ENCODE measurements around the gene KCNN3.

The KCNN3 gene

DNA sequence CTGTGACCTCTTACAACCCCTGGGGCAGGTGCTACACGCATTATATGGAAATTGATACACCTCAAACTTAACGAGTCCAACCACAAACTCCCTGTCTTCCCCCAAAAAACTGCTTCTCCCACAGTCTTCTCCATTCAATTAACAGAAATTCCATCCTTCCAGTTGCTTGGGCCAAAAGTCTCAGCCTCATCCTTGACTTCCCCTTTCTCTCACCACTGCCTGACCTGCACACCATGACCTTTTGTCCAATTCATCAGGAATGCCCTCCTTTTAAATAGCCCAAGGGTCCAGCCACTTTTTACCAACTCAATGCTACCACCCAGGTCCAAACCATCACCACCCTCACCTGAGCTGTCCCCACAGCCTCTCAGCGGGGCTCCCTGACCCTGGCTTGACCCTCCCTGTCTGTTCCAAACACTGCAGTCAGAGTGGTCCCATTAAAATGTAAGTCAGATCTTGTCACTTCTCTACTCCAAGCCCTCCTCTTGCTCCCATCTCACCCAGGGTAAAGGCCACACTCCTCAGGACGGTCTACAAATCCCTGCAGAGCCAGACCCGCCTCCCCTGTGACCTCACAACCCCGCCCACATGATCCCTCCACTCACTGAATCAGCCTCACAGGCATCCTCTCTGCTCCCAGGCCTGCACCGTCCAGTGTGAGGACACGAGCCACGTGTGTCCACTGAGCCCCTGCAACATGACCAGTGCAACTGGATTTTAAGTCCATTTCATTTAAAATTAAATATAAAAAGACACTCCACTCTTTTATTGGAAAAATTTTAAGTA is 18.5 kb downstream of the KCNN3 start:
- Histone ChIP-seq H3K9ac (ENCODE audit: low read depth in 1 of 2, low read length in 2 of 2) (no peak overlapping the region), H3K9me3 (ENCODE audit: control insufficient read depth in 2 of 2, low read length in 2 of 2) (no peaks in the 10 kb centered on the region), H3K4me3 (ENCODE audit: low read length in 2 of 2) (no peak overlapping the region), H3K27me3 (ENCODE audit: control insufficient read depth in 2 of 2, insufficient read depth in 2 of 2, low read length in 2 of 2) (no peaks in the 10 kb centered on the region), H3K27ac (ENCODE audit: low read depth in 2 of 2, low read length in 2 of 2) (no peak overlapping the region), H3K36me3 (ENCODE audit: control insufficient read depth in 2 of 2, insufficient read depth in 2 of 2, low read length in 2 of 2) (no peaks in the 10 kb centered on the region), H3K4me1 (ENCODE audit: control insufficient read depth in 2 of 2, insufficient read depth in 2 of 2, low read length in 2 of 2) (no peaks in the 10 kb centered on the region)

DNA sequence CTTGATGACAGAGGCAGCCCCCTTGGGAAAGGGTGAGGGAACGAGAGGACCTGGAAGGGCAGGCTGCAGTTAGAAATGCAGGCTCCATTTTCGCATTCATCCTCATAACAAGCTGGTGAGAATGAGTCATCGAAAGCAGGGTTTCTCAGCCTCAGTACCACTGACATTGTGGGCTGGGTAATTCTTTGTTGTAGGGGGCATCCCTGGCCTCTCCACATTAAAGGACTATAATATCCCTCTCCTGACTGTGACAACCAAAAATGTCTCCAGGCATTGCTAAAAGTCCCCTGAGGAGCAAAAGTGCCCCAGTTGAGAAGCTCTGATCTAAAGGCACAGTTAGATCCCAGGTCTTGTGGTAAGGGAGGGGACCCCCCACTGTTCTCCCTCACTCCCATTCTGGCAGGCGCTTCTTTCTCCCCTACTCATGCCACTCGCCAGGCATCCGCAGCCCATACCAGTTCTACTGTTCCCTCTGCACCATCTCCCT is 20.4 kb downstream of the KCNN3 start:
- H3K9ac ChIP-seq (ENCODE audit: low read depth in 1 of 2, low read length in 2 of 2): no peak overlapping the region
- H3K9me3 ChIP-seq (ENCODE audit: control insufficient read depth in 2 of 2, low read length in 2 of 2): no peaks in the 10 kb centered on the region
- H3K36me3 ChIP-seq (ENCODE audit: control insufficient read depth in 2 of 2, insufficient read depth in 2 of 2, low read length in 2 of 2): no peaks in the 10 kb centered on the region
- no peak overlapping the region for H3K4me3 ChIP-seq (ENCODE audit: low read length in 2 of 2)
- H3K4me1 ChIP-seq (ENCODE audit: control insufficient read depth in 2 of 2, insufficient read depth in 2 of 2, low read length in 2 of 2): no peaks in the 10 kb centered on the region
- no peak overlapping the region for H3K27ac ChIP-seq (ENCODE audit: low read depth in 2 of 2, low read length in 2 of 2)
- H3K27me3 ChIP-seq (ENCODE audit: control insufficient read depth in 2 of 2, insufficient read depth in 2 of 2, low read length in 2 of 2): no peaks in the 10 kb centered on the region

DNA sequence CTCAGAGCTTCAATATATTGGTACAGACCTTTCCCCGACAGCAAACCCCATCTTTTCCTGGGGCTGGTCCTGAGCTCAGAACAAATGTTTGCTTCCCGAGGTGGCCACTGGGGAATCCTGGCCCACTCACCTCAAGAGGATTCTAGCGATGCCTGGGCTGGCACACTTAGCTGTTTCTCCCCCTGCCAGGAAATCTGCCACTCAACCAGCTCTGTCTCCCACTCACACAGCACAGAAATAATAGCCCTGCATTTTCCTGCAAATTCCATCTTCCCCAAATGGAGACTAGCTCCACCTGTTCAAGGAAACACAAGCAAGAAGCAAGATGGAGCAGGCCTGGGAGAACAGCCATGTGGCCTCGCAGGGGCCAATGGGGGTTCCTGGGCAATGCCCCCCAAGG is 21.1 kb downstream of the KCNN3 start:
- no peaks in the 10 kb centered on the region for H3K27me3 ChIP-seq (ENCODE audit: control insufficient read depth in 2 of 2, insufficient read depth in 2 of 2, low read length in 2 of 2)
- H3K4me1 ChIP-seq (ENCODE audit: control insufficient read depth in 2 of 2, insufficient read depth in 2 of 2, low read length in 2 of 2): no peaks in the 10 kb centered on the region
- no peaks in the 10 kb centered on the region for H3K36me3 ChIP-seq (ENCODE audit: control insufficient read depth in 2 of 2, insufficient read depth in 2 of 2, low read length in 2 of 2)
- no peaks in the 10 kb centered on the region for H3K9me3 ChIP-seq (ENCODE audit: control insufficient read depth in 2 of 2, low read length in 2 of 2)
- no peak overlapping the region for H3K27ac ChIP-seq (ENCODE audit: low read depth in 2 of 2, low read length in 2 of 2)
- H3K9ac ChIP-seq (ENCODE audit: low read depth in 1 of 2, low read length in 2 of 2): no peak overlapping the region
- H3K4me3 ChIP-seq (ENCODE audit: low read length in 2 of 2): no peak overlapping the region

DNA sequence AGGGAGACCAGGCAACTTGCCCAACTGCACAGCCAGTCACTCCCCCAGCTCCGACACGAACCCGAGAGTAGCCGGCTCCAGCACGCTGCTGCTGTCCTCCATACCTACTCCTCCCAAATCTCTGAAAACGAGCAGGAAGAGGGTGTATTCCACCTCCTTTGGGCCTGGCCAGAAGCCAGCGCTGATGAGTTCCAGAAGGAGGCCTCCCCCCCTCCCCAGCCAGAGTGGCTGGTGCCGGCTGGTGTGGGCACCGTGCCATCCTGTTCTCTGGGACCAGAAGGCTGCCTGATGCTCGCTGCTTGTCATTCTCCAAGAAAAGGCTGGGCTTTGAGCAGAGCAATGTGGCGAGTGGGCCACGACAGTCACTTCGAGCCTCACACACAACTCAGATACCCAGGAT is 22.2 kb downstream of the KCNN3 start:
- H3K36me3 ChIP-seq (ENCODE audit: control insufficient read depth in 2 of 2, insufficient read depth in 2 of 2, low read length in 2 of 2): no peaks in the 10 kb centered on the region
- H3K4me3 ChIP-seq (ENCODE audit: low read length in 2 of 2): no peak overlapping the region
- no peak overlapping the region for H3K9ac ChIP-seq (ENCODE audit: low read depth in 1 of 2, low read length in 2 of 2)
- no peaks in the 10 kb centered on the region for H3K9me3 ChIP-seq (ENCODE audit: control insufficient read depth in 2 of 2, low read length in 2 of 2)
- no peaks in the 10 kb centered on the region for H3K4me1 ChIP-seq (ENCODE audit: control insufficient read depth in 2 of 2, insufficient read depth in 2 of 2, low read length in 2 of 2)
- peaks cover 0 to under 1% of the 10 kb centered on the region in 2 donors for H3K27me3 ChIP-seq (ENCODE audit: control insufficient read depth in 2 of 2, insufficient read depth in 2 of 2, low read length in 2 of 2)
- H3K27ac ChIP-seq (ENCODE audit: low read depth in 2 of 2, low read length in 2 of 2): no peak overlapping the region

DNA sequence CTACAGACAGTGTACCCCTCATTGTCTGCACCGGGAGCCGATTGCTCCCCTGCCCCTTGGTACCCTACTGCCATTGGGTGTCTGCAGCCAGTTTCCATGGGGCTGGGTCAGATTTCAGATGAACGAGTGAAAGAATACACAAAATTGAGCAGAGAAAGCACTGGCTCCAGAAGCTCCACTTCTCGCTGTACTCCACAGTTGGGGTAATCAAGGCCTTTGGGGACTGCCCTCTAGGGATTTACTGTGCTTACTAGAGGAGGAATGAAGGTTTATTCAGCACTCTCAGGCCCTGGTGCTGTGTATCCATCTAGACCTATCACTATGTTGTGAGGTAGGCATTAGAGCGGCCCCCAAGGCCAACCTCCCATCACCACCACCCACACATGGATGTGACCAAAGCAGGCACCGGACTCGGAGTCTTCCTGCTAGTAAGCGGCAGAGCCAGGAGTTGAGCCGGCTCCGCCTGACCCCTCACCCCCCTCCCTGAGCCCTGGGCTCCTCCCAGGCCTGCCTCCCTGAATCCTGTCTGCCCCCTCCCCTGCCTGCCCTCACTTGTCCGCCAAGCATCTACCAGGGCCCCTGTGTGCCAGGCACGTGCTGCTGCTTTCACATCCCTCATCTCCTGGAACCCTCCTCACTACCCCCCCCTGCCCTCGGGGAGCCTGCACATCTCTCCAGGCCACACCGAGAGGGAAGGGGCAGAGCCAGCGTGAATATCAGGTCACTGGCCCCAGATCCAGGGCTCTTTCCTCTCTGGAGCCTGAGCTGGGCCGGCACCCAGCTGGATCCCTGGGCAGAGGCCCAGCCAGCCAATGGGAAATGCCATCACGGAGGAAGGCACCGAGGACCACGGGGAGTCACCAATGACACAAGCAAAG is 23.3 kb downstream of the KCNN3 start:
- Histone ChIP-seq H3K4me1 (ENCODE audit: control insufficient read depth in 2 of 2, insufficient read depth in 2 of 2, low read length in 2 of 2) (no peaks in the 10 kb centered on the region), H3K36me3 (ENCODE audit: control insufficient read depth in 2 of 2, insufficient read depth in 2 of 2, low read length in 2 of 2) (no peaks in the 10 kb centered on the region), H3K27ac (ENCODE audit: low read depth in 2 of 2, low read length in 2 of 2) (no peak overlapping the region), H3K4me3 (ENCODE audit: low read length in 2 of 2) (no peak overlapping the region), H3K27me3 (ENCODE audit: control insufficient read depth in 2 of 2, insufficient read depth in 2 of 2, low read length in 2 of 2) (peaks cover 0 to 3% of the 10 kb centered on the region in 2 donors), H3K9me3 (ENCODE audit: control insufficient read depth in 2 of 2, low read length in 2 of 2) (no peaks in the 10 kb centered on the region), H3K9ac (ENCODE audit: low read depth in 1 of 2, low read length in 2 of 2) (no peak overlapping the region)

DNA sequence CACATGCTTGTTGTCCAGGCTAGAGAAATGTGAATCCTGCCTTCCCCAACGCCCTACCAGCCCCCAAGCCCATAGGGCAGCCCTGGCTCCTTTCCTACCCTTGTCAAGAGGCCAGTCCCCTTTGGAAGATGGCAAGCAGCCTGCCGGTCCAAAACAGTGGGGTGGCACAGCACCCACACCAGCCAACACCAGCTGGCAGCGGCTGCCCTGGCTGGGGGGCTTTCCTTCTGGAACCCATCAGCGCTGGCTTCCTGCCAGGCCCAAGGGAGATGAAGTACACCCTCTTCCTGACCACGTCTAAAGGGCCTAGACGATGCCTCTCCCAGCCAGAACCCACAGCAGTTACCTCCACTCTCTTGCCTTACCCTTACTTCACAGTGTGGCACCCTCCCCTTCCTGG is 24.2 kb downstream of the KCNN3 start:
- H3K4me3 ChIP-seq (ENCODE audit: low read length in 2 of 2): no peak overlapping the region
- no peaks in the 10 kb centered on the region for H3K36me3 ChIP-seq (ENCODE audit: control insufficient read depth in 2 of 2, insufficient read depth in 2 of 2, low read length in 2 of 2)
- H3K9ac ChIP-seq (ENCODE audit: low read depth in 1 of 2, low read length in 2 of 2): no peak overlapping the region
- peaks cover 0 to 3% of the 10 kb centered on the region in 2 donors for H3K27me3 ChIP-seq (ENCODE audit: control insufficient read depth in 2 of 2, insufficient read depth in 2 of 2, low read length in 2 of 2)
- H3K9me3 ChIP-seq (ENCODE audit: control insufficient read depth in 2 of 2, low read length in 2 of 2): no peaks in the 10 kb centered on the region
- no peaks in the 10 kb centered on the region for H3K4me1 ChIP-seq (ENCODE audit: control insufficient read depth in 2 of 2, insufficient read depth in 2 of 2, low read length in 2 of 2)
- H3K27ac ChIP-seq (ENCODE audit: low read depth in 2 of 2, low read length in 2 of 2): no peak overlapping the region

DNA sequence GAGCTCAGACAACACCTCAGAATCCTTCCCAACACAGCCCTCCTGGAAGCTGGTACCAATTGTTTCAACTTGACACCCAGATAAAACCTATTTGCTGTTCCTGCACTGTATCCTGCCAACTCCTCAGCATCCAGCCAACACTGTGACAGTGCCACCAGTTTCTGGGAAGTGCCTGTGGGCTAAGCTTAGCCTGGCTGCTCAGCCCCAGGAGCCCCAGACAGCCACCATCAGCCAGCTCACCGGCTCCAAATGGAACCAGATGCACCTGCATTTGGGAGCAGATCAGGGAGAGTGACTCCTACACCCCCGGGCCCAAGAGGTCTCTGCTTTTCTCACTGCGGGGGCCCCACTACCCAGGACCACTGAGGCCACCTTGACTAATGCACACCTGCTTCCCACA is 24.9 kb downstream of the KCNN3 start:
- Histone ChIP-seq H3K27me3 (ENCODE audit: control insufficient read depth in 2 of 2, insufficient read depth in 2 of 2, low read length in 2 of 2) (peaks cover 0 to 3% of the 10 kb centered on the region in 2 donors), H3K36me3 (ENCODE audit: control insufficient read depth in 2 of 2, insufficient read depth in 2 of 2, low read length in 2 of 2) (no peaks in the 10 kb centered on the region), H3K27ac (ENCODE audit: low read depth in 2 of 2, low read length in 2 of 2) (no peak overlapping the region), H3K4me3 (ENCODE audit: low read length in 2 of 2) (no peak overlapping the region), H3K4me1 (ENCODE audit: control insufficient read depth in 2 of 2, insufficient read depth in 2 of 2, low read length in 2 of 2) (no peaks in the 10 kb centered on the region), H3K9ac (ENCODE audit: low read depth in 1 of 2, low read length in 2 of 2) (no peak overlapping the region), H3K9me3 (ENCODE audit: control insufficient read depth in 2 of 2, low read length in 2 of 2) (no peaks in the 10 kb centered on the region)

DNA sequence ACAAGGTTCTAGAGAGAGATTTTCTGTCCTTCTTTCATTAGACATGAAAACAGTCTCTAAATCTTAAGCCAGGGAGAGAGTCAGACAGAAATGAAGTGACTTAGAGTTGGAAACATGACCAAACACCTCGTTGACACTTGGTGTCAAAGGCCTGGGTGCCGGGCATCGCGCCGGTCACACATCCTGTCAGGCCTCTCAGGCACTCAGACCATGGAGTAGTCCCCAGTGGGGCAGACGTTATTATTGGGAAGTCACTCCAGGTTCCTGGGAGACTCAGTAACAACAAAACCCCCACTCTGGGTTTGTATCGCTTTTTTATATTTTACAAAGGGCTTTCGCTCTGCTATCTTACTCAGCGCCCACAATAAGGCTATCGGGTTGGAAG is 25.8 kb downstream of the KCNN3 start:
- H3K4me3 ChIP-seq (ENCODE audit: low read length in 2 of 2): no peak overlapping the region
- H3K9ac ChIP-seq (ENCODE audit: low read depth in 1 of 2, low read length in 2 of 2): no peak overlapping the region
- H3K36me3 ChIP-seq (ENCODE audit: control insufficient read depth in 2 of 2, insufficient read depth in 2 of 2, low read length in 2 of 2): no peaks in the 10 kb centered on the region
- H3K27me3 ChIP-seq (ENCODE audit: control insufficient read depth in 2 of 2, insufficient read depth in 2 of 2, low read length in 2 of 2): peaks cover 0 to 3% of the 10 kb centered on the region in 2 donors
- no peak overlapping the region for H3K27ac ChIP-seq (ENCODE audit: low read depth in 2 of 2, low read length in 2 of 2)
- no peaks in the 10 kb centered on the region for H3K9me3 ChIP-seq (ENCODE audit: control insufficient read depth in 2 of 2, low read length in 2 of 2)
- H3K4me1 ChIP-seq (ENCODE audit: control insufficient read depth in 2 of 2, insufficient read depth in 2 of 2, low read length in 2 of 2): no peaks in the 10 kb centered on the region

DNA sequence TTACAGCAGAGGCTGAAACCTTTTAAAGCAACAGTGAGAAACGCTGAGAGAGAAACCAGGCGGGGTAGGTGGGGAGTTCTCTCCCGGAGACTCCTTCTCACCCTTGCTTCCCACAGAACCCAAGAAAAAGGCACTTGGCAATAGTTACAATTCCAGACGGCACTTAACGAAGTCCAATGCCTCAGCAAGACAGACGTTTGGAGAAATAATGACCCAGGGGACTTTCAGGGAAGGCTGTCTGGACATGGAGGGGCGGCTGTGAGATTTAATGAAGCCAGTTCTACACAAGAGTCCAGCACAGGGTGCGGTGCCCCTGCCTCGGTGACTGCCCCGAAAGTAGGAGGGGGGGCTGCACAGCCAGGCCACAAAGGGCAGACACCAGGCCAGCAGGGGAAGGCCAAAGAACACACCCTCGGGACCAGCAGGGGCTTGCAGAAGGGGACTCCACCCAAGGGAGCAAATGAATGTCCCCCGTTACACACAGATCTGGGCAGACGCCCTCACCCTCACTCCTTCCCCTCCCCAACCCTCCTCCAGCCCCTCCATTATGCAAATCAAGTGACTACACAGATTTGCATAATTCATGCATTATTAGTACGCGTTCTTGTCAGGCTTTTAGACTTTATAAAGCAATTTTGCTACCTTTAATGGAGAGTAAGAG is 26.3 kb downstream of the KCNN3 start:
- H3K27me3 ChIP-seq (ENCODE audit: control insufficient read depth in 2 of 2, insufficient read depth in 2 of 2, low read length in 2 of 2): peaks cover 0 to 3% of the 10 kb centered on the region in 2 donors
- H3K27ac ChIP-seq (ENCODE audit: low read depth in 2 of 2, low read length in 2 of 2): no peak overlapping the region
- no peaks in the 10 kb centered on the region for H3K4me1 ChIP-seq (ENCODE audit: control insufficient read depth in 2 of 2, insufficient read depth in 2 of 2, low read length in 2 of 2)

DNA sequence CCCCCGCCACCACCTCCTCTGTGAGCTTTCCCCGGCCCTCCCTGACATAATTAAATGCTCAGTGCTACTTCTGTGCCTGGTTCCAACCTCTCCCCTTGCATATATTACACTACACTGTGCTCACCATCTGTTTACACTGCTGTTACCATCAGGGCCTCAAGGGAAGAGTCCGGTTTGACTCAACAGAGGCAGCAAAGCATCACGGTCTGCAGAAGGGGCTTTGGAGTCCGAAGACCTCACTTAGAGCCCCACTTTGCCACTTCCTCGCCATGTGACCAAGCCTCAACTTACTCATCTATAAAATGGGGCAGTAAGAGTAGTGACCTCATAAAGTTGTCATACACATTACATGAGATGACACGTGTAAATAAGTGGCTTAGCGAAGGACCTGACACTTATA is 27.4 kb downstream of the KCNN3 start:
- H3K36me3 ChIP-seq (ENCODE audit: control insufficient read depth in 2 of 2, insufficient read depth in 2 of 2, low read length in 2 of 2): no peaks in the 10 kb centered on the region
- no peak overlapping the region for H3K27ac ChIP-seq (ENCODE audit: low read depth in 2 of 2, low read length in 2 of 2)
- no peaks in the 10 kb centered on the region for H3K4me1 ChIP-seq (ENCODE audit: control insufficient read depth in 2 of 2, insufficient read depth in 2 of 2, low read length in 2 of 2)
- H3K9ac ChIP-seq (ENCODE audit: low read depth in 1 of 2, low read length in 2 of 2): no peak overlapping the region
- no peaks in the 10 kb centered on the region for H3K9me3 ChIP-seq (ENCODE audit: control insufficient read depth in 2 of 2, low read length in 2 of 2)
- H3K27me3 ChIP-seq (ENCODE audit: control insufficient read depth in 2 of 2, insufficient read depth in 2 of 2, low read length in 2 of 2): peaks cover 3% of the 10 kb centered on the region in 2 donors
- no peak overlapping the region for H3K4me3 ChIP-seq (ENCODE audit: low read length in 2 of 2)

More for the DNA sequence above, 26.3 kb downstream of the KCNN3 start:
- Histone ChIP-seq H3K9me3 (ENCODE audit: control insufficient read depth in 2 of 2, low read length in 2 of 2) (no peaks in the 10 kb centered on the region), H3K9ac (ENCODE audit: low read depth in 1 of 2, low read length in 2 of 2) (no peak overlapping the region), H3K36me3 (ENCODE audit: control insufficient read depth in 2 of 2, insufficient read depth in 2 of 2, low read length in 2 of 2) (no peaks in the 10 kb centered on the region), H3K4me3 (ENCODE audit: low read length in 2 of 2) (no peak overlapping the region)
